Cardiac fibroblast (primary cell): ENCODE data around the gene CCDC27.

Source experiments
- DNase-seq, 2 donors: peaks; one replicate each; pipeline versions ENCODE4 v3.0.0 to v3.0.0-alpha.2; 2010; ENCODE audit warnings: low read depth in 2 of 2
- H3K4me3 ChIP-seq, 2 donors: replicated peaks in 1 of 2; 1 replicate in 1 of 2; 2 replicates in 1 of 2; pipeline ENCODE4 v1.5.1; 2011; ENCODE audit warnings: low read depth in 2 of 2, low read length in 2 of 2, mild to moderate bottlenecking in 2 of 2, moderate library complexity in 1 of 2
- TF ChIP-seq, protein P1 (sequence below): IDR thresholded peaks from one replicate; pipeline ENCODE4 v1.5.1; 2011; ENCODE audit warnings: low read depth, mild to moderate bottlenecking, low read length, inconsistent platforms

Gene CCDC27

DNA sequence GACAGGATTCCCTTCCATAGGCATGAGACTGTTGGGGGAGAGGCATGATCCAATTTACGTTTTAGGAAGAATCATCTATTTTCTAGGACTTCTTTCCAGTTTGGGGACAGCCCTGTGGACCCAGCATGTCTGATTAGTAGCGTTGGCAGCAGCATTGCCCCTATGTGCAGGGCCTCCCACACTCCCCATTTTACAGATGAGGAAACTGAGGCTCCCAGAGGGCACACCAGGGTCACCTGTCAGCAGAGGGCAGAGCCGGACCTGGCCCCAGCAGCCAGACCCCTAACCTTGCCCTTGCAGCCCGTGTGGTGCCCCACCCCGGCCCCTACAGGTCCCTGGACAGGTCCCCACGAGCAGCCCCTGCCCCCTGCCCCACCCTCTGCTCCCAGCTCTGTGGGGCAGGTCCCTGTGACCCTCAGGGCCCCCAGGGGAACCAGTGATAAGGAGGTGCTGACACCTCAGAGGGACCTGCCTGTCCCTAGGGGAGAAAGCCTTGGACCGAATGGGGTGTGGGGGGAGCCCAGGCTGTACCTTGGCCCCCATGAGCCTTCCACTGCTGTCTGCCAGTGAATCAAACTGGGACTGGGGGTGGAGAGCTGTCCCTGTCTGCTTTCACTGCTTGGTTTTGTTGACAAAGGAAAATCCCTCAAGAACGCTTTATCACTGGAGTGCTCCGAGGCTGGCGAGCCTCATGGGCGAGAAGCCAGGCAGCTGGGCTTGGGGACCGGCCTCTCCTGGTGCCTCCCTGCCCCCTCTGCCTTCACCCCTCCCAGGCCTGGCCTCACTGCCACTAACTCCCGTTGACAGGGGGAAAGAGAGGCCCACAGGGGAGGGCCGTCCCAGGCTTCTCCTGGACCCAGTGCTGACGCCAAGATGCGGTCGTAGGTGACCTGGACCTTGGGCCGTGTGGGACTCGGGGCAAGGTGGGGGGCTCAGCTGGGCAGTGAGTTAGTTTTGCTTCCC is 39.4 kb upstream of the CCDC27 start:
- DNase-seq: no peak
- TF ChIP-seq, protein P1, sequence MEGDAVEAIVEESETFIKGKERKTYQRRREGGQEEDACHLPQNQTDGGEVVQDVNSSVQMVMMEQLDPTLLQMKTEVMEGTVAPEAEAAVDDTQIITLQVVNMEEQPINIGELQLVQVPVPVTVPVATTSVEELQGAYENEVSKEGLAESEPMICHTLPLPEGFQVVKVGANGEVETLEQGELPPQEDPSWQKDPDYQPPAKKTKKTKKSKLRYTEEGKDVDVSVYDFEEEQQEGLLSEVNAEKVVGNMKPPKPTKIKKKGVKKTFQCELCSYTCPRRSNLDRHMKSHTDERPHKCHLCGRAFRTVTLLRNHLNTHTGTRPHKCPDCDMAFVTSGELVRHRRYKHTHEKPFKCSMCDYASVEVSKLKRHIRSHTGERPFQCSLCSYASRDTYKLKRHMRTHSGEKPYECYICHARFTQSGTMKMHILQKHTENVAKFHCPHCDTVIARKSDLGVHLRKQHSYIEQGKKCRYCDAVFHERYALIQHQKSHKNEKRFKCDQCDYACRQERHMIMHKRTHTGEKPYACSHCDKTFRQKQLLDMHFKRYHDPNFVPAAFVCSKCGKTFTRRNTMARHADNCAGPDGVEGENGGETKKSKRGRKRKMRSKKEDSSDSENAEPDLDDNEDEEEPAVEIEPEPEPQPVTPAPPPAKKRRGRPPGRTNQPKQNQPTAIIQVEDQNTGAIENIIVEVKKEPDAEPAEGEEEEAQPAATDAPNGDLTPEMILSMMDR: no peak
- H3K4me3 ChIP-seq: no peak overlapping the region

DNA sequence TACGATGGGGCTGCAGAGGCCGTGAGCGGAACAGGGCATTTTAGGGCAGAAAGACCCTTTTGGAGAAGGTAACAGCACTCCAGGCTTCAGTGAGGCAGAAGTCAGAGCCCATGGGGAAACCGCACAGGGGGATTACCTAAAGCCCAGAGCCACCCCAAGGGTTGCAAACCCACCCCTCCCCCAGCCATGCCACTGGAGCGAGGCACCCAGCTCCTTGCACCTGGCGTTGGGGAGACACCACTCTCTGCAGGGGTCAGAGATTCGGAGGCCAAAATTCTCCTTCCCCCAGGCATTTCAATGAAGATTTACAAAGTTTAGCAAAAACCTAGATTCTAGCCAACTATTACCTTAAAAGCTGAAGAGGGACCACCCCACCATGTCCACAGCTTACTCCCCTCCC is 38.4 kb upstream of the CCDC27 start:
- no peak for DNase-seq
- TF ChIP-seq, protein P1: no peak
- H3K4me3 ChIP-seq: no peak overlapping the region

DNA sequence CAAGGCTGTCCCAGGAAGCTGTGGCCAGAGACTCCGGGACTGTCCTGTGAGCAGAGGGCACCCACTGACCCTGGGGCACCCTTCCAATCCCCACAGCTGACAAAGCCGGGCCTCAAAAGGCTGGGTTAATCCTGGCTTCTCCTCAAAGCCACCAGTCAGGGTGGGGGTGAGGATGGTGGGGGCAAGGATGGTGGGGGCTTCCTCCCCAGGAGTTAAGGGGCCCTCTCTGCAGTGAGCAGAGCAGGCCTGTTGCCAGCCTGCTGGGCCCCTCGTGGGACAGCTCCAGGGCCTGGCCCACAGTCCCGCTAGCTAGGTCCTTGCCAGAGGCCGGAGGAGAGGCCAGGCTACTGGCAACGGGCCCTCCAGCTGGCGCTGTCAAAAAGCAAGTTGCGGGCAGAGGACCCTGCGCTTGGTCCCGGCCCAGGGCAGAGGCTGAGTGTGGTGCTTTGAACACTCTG is 37.9 kb upstream of the CCDC27 start:
- TF ChIP-seq, protein P1: no peak
- DNase-seq: no peak
- H3K4me3 ChIP-seq: no peak overlapping the region

DNA sequence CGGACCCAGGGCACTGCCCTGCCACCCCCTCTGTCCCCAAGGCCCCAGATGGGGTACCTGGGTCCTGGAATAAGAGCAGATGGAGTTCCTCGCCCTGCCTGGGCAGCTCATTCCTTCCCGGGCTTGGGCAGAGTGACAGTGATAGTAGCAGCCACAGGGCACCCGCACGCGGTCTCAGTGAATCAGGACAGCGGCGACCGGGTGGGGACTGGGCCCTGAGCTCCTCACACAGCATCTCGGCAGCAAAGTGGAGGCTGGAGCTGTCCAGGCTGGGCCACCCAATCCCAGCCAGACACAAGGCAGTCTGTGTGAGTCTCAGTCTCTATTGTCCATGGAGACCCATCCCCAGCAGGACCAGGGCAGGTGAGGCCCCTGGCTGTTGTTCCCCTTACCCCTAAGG is 37.4 kb upstream of the CCDC27 start:
- DNase-seq: no peak
- TF ChIP-seq, protein P1: no peak
- H3K4me3 ChIP-seq: no peak overlapping the region

DNA sequence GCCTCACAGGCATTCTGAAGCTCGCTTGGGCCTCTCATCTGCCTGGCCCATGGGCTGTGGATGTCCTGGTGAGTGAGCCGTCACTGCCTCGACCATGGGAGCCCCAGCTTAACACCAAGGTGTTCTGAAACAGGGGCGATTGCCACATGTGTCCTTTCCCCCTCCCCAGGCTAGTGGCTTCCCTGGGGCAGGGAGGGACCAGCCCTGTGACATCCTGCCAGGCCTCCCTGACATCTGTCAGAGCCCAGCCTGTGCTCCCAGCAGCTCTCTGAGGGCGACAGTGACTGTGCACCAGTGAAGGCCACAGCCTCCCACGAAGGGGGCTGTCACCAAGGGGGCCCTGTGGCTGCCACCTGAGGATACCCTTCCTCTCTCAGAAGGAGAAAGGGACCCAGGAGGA is 35.9 kb upstream of the CCDC27 start:
- TF ChIP-seq, protein P1: no peak
- no peak overlapping the region for H3K4me3 ChIP-seq

DNA sequence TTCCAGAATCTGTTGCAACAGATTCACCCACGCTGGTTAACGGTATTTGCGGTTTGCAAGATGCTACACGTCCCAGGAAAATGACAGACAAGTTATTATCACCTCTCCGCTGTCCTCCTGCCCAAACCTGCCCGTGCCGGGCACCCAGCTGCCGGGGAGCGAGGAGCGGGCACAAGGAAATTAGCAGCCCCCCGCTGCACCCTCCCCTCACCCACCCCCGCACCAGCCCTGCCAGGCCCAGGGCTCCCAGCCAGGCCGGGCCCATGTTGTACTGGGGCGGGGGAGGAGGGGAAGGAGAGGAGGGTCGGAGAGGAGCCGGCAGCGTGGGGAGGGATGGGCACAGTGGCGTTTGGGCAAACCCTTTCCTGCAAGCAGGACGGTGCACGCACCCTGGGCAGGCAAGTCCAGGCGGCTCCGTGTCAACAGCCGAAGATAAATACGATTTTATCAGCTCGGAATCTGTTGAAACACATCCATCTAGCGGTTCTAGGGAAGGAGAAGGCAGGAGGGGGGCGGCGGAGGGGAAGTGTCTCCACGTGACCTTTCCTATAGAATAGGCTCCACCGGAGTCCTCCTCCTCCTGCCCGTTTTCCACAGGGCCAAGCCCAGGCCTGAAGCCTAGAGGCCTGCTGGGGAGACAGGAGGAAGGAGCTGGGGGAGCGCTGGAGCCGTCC is 35.1 kb upstream of the CCDC27 start:
- TF ChIP-seq, protein P1: no peak
- no peak overlapping the region for H3K4me3 ChIP-seq
- DNase-seq: no peak

More for the DNA sequence above, 35.9 kb upstream of the CCDC27 start:
- DNase-seq: no peak
